Upper lobe of right lung (tissue), 1 donor: ENCODE data around the gene HSD17B13. TPM values are rescaled to one million over a fixed set of nuclear protein-coding genes. Genes with fewer than 3 reads are reported as not detected.

Experiments used
- ATAC-seq: fragments of 200-7000 bp; cut with Tn5 transposase; one replicate; pipeline ENCODE4 v1.9.1; 2020; ENCODE audit warnings: mild to moderate bottlenecking, moderate library complexity
- DNase-seq: peaks from one replicate; pipeline ENCODE4 v3.0.0-alpha.2; 2020
- H3K27ac ChIP-seq: fragments of 200-600 bp; one replicate; pipeline ENCODE4 v1.8.0; 2022
- H3K27me3 ChIP-seq: fragments of 200-600 bp; one replicate; pipeline ENCODE4 v1.8.0; 2022; ENCODE audit warnings: mild to moderate bottlenecking
- H3K36me3 ChIP-seq: fragments of 200-600 bp; one replicate; pipeline ENCODE4 v1.8.0; 2022
- H3K4me1 ChIP-seq: fragments of 200-600 bp; one replicate; pipeline ENCODE4 v1.8.0; 2022
- H3K4me3 ChIP-seq: fragments of 200-600 bp; one replicate; pipeline ENCODE4 v1.8.0; 2022; ENCODE audit warnings: mild to moderate bottlenecking
- H3K9me3 ChIP-seq: fragments of 200-600 bp; one replicate; pipeline ENCODE4 v1.8.0; 2022
- intact Hi-C: fragments of 100-400 bp; cut with DNase I; formaldehyde crosslinking; loops from one replicate; pipeline ENCODE4 v1.11.0; 2022
- total RNA-seq: library from RNA; stranded (reverse); fragmentation: NEBNext Ultra II Directional; extraction: Animal tissue kit (Norgen Biotek cat#: 25700); gene quantifications from one replicate; pipeline ENCODE4 v1.2.1, GENCODE V29; 2021
- TF ChIP-seq, protein P1 (sequence below): fragments of 200-600 bp; IDR thresholded peaks from one replicate; pipeline ENCODE4 v1.8.0; 2022; ENCODE audit warnings: antibody characterized with exemption
- donor health status: DM: no; HTN: yes; CAD: no; lungs with severe emphysema.

The HSD17B13 gene
- total RNA-seq, 1 donor from 2014 or later = 1.7 TPM

DNA sequence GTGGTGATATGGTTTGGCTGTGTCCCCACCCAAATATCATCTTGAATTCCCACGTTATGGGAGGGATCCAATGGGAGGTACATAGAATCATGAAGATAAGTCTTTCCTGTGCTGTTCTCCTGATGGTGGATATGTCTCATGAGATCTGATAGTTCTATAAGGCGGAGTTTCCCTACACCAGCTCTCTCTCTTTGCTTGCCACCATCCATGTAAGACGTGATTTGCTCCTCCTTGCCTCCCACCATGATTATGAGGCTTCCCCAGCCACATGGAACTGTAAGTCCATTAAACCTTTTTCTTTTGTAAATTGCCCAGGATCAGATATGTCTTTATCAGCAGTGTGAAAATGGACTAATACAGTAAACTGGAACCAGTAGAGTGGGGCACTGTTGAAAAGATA is 39.5 kb downstream of the HSD17B13 start:
- Histone ChIP-seq H3K9me3 (no peaks in the 10 kb centered on the region), H3K27me3 (no peaks in the 10 kb centered on the region), H3K4me3 (no peak overlapping the region), H3K36me3 (no peaks in the 10 kb centered on the region), H3K4me1 (no peaks in the 10 kb centered on the region), H3K27ac (no peak overlapping the region)
- TF ChIP-seq, protein P1, sequence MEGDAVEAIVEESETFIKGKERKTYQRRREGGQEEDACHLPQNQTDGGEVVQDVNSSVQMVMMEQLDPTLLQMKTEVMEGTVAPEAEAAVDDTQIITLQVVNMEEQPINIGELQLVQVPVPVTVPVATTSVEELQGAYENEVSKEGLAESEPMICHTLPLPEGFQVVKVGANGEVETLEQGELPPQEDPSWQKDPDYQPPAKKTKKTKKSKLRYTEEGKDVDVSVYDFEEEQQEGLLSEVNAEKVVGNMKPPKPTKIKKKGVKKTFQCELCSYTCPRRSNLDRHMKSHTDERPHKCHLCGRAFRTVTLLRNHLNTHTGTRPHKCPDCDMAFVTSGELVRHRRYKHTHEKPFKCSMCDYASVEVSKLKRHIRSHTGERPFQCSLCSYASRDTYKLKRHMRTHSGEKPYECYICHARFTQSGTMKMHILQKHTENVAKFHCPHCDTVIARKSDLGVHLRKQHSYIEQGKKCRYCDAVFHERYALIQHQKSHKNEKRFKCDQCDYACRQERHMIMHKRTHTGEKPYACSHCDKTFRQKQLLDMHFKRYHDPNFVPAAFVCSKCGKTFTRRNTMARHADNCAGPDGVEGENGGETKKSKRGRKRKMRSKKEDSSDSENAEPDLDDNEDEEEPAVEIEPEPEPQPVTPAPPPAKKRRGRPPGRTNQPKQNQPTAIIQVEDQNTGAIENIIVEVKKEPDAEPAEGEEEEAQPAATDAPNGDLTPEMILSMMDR = no peak
- DNase-seq (no peak), ATAC-seq (no peak)
- intact Hi-C loops = no loop called here

- no peaks in the 10 kb centered on the region for H3K27me3 ChIP-seq
- TF ChIP-seq, protein P1 = no peak
- H3K4me1 ChIP-seq = no peaks in the 10 kb centered on the region
- ATAC-seq (no peak), DNase-seq (no peak)
- H3K4me3 ChIP-seq = no peak overlapping the region
- no peaks in the 10 kb centered on the region for H3K36me3 ChIP-seq
- intact Hi-C loops = no loop called here
- H3K27ac ChIP-seq = no peak overlapping the region
- H3K9me3 ChIP-seq = no peaks in the 10 kb centered on the region
These were observed 41.1 kb downstream of the HSD17B13 start for GRCh38 chr4:87281603-87282002.

GRCh38 chr4:87278335-87278794 is 44.3 kb downstream of the HSD17B13 start:
- H3K9me3 ChIP-seq = no peaks in the 10 kb centered on the region
- TF ChIP-seq, protein P1 = no peak
- no peak overlapping the region for H3K4me3 ChIP-seq
- H3K4me1 ChIP-seq = no peaks in the 10 kb centered on the region
- no peaks in the 10 kb centered on the region for H3K36me3 ChIP-seq
- H3K27ac ChIP-seq = no peak overlapping the region
- no peaks in the 10 kb centered on the region for H3K27me3 ChIP-seq
- intact Hi-C loops = no loop called here
- ATAC-seq (no peak), DNase-seq (no peak)

GRCh38 chr4:87275311-87275710 is 47.4 kb downstream of the HSD17B13 start:
- DNase-seq (no peak), ATAC-seq (no peak)
- Histone ChIP-seq H3K36me3 (no peaks in the 10 kb centered on the region), H3K4me3 (no peak overlapping the region), H3K4me1 (no peaks in the 10 kb centered on the region), H3K9me3 (no peaks in the 10 kb centered on the region), H3K27ac (no peak overlapping the region), H3K27me3 (no peaks in the 10 kb centered on the region)
- intact Hi-C loops = no loop called here
- TF ChIP-seq, protein P1 = no peak

GRCh38 chr4:87274803-87275202 is 47.9 kb downstream of the HSD17B13 start:
- no peaks in the 10 kb centered on the region for H3K9me3 ChIP-seq
- no peak overlapping the region for H3K4me3 ChIP-seq
- DNase-seq = no peak
- no peaks in the 10 kb centered on the region for H3K27me3 ChIP-seq
- intact Hi-C loops = no loop called here
- H3K27ac ChIP-seq = no peak overlapping the region
- no peaks in the 10 kb centered on the region for H3K4me1 ChIP-seq
- TF ChIP-seq, protein P1 = no peak
- no peak for ATAC-seq
- no peaks in the 10 kb centered on the region for H3K36me3 ChIP-seq

- DNase-seq (no peak), ATAC-seq (no peak)
- intact Hi-C loops = no loop called here
- Histone ChIP-seq H3K27me3 (no peaks in the 10 kb centered on the region), H3K9me3 (no peaks in the 10 kb centered on the region), H3K4me3 (no peak overlapping the region), H3K36me3 (no peaks in the 10 kb centered on the region), H3K4me1 (no peaks in the 10 kb centered on the region), H3K27ac (no peak overlapping the region)
- TF ChIP-seq, protein P1 = no peak
These were observed 48.4 kb downstream of the HSD17B13 start for GRCh38 chr4:87274327-87274726.
